NOMO-1 (cell line): ENCODE data around the gene RPRD1A.
"Not testable (repeated sequence)": the region's sequence is repeated elsewhere in the genome, so short reads cannot be mapped to it uniquely, and the experiment has no call there.

Experiments used
- DNase-seq, 2 experiments: peaks; one replicate each; lab custom pipeline; 2025; ENCODE audit not compliant: unreplicated experiment in 2 of 2; lab: John Stamatoyannopoulos, UW

The RPRD1A gene

DNA sequence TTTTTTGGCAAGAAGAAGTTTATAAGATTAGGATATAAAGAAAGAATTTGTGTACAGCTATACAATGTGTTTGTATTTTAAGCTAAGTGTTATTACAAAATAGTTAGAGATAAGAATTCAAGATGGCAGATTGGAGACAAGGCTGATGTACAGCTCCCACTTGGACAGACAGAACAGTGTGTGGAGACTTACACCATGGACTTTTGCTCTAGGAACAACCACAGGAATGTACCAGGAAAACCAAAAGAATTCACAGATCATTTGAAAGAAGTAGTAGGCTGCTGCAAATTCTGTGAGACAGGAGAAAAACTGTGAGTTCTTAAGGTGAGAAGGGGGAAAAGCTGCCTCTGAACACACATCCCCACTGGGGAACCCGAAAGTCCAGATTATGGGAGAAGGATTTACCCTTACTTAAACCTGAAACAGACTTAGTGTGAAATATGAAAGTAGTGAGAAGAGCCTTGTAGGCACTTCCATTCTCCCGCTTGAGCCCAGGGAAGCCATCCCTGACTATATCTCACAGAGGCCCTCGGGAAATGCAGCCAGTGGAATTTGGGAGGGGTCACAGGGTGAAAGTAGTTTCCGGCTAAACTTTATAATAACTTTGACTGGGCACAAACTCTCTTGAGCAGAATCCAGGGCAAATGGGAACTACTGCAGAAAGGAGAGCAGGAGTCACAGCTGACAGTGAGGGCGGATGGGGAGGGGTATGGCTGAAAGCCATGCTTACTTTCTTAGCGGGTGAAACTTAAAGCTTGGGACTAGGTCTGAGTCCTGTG lies 11.6 kb upstream of the RPRD1A start:
- DNase-seq = no peak

DNA sequence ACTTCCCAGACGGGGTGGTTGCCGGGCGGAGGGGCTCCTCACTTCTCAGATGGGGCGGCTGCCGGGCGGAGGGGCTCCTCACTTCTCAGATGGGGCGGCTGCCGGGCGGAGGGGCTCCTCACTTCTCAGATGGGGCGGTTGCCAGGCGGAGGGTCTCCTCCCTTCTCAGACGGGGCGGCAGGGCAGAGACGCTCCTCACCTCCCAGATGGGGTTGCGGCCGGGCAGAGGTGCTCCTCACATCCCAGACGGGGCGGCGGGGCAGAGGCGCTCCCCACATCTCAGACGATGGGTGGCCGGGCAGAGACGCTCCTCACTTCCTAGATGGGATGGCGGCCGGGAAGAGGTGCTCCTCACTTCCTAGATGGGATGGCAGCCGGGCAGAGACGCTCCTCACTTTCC lies 10.4 kb upstream of the RPRD1A start:
- DNase-seq = not testable (repeated sequence)

DNA sequence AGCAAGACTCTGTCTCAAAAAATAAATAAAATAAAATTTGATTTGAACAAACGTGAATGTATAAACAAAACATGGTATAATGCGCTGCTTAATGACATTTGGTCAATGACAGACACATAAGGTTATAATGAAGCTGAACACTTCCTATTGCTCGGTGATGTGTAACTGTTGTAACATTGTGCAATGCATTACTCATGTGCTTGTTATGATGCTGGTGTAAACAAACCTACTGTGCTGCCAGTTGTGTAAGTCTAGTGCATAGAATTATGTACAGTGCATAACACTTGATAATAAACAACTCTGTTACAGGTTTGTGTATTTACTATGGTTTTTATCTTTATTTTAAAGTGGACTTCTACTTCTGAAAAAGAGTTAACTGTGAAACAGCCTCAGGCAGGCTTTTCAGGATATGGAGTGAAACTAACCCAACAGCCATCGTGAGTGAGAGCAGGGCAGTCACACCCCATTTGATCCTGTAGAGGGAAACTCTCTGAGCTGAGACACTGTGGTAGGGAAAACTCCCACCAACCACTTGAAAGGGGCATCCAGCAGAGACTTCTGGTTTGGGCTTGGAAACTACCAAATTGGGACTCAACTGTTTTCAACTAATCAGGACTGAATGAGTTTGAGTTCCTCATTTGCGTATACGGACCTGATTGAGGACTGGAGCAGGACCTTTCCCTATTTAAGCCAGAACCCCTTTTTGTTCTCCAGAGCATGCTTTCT lies 8.7 kb upstream of the RPRD1A start:
- peak in 1 of 2 experiments; percentile 46 for DNase-seq

GRCh38 chr18:36074435-36074834 lies 7.1 kb upstream of the RPRD1A start:
- DNase-seq = no peak

- no peak for DNase-seq
These were observed 6.3 kb upstream of the RPRD1A start for GRCh38 chr18:36073676-36074075.

DNA sequence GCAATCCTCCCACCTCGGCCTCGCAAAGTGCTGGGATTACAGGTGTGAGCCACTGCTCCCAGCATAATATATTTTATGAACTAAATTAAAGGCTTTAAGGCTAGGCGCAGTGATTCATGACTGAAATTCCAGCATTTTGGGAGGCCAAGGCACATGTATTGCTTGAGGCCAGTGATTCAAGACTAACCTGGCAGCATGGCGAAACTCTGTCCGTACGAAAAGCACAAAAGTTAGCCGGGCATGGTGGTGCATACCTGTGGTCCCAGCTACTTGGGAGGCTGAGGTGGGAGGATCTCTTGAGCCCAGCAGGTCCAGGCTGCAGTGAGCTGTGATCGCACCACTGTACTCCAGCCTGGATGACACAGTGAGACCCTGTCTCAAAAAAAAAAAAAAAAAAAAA lies 5.0 kb upstream of the RPRD1A start:
- DNase-seq = not testable (repeated sequence)

DNA sequence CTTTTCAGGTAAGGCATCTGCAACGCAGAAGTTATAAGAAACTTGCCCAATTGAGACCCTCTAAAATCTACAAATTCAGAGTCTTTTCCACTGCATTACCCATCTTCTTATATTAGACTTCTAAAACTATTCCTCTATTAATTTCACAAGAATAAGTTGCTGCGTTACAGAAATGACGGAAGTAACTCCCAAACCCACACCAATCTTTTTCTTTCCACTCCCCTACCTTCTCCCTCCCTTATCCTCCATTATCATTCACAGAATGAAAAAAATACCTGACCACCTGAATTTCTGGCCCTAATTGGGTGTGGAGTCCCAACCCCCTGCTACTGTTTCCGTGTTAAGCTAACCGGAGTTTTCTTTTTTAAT lies 689 bp downstream of the RPRD1A start:
- peak in 1 of 2 experiments; percentile 30 for DNase-seq

GRCh38 chr18:36066001-36066400 lies 1.4 kb downstream of the RPRD1A start:
- no peak for DNase-seq

- DNase-seq = not testable (repeated sequence)
These were observed 2.6 kb downstream of the RPRD1A start for GRCh38 chr18:36064809-36065079.

- DNase-seq = no peak
These were observed 3.1 kb downstream of the RPRD1A start for GRCh38 chr18:36064027-36064808.

DNA sequence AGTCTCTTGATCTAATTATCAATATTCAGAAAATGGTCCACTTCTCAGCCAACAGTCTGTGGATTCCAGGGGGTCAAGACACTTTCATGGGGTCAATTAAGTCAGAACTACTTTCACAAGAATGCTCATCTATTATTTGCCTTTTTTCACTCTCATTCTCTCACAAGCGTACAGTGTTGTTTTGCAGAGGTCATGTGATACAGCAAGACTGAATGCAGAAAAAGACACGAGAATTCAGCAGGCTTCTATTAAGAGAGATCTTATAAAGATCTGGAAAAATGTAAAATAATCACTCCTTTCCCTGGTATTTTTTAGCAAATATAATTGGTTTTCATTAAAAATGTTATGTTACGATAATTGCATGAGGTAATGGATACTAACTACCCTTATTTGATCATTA lies 8.7 kb downstream of the RPRD1A start:
- no peak for DNase-seq

DNA sequence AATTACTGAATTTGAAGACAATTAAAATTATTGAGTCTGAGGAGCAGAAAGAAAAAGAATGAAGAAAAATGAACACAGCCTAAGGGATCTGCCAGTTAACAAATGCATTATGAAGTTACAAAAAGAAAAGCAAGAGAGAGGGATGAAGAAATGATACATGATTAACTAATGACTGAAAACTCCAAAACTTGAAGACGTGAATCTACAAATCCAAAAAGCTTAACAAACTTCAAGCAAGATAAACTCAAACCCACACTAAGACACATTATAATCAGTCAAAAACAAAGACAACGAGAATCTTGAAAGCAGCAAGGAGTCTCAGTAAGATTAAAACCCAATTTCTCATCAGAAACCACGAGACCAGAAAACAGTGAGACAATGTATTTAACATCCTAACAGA lies 15.6 kb downstream of the RPRD1A start:
- no peak for DNase-seq

- DNase-seq = no peak
These were observed 16.9 kb downstream of the RPRD1A start for GRCh38 chr18:36050479-36050878.

- DNase-seq = peak in 1 of 2 experiments; percentile 20
These were observed 19.8 kb downstream of the RPRD1A start for GRCh38 chr18:36047521-36047920.

- DNase-seq = no peak
These were observed 20.5 kb downstream of the RPRD1A start for GRCh38 chr18:36046898-36047297.

DNA sequence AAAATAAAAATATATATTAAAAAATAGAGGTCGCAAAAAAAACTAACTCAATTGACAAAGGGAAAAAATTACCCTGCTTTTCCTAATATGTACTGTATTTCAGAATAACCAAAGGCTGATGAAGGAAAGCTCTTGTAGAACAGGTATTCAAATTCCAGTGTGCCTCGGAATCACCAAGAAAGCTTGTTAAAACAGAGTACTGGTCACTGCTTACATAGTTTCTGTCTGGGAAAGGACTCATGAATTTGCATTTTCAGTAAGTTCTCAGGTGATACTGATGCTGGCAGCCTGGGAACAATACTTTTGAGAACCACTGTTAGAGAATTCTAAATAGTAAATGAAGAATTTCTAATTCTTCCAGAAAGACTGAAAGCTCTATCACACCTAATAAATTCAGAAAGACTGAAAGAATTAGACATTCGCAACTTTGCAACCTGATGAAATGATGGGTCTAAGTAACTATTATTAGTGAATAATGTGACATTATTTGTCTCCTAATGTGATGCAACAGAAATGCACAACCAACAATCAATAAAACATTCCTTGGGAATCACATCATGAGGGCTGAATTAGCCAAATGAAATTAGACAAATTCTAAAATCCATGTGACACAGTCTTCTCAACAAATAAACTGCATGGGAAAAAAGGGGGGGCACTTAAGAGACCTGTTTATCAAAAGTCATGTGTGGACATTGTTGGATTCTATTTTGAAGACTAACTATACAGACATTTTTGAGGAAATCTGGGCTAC lies 21.9 kb downstream of the RPRD1A start:
- DNase-seq = no peak

- no peak for DNase-seq
These were observed 24.2 kb downstream of the RPRD1A start for GRCh38 chr18:36043153-36043552.

DNA sequence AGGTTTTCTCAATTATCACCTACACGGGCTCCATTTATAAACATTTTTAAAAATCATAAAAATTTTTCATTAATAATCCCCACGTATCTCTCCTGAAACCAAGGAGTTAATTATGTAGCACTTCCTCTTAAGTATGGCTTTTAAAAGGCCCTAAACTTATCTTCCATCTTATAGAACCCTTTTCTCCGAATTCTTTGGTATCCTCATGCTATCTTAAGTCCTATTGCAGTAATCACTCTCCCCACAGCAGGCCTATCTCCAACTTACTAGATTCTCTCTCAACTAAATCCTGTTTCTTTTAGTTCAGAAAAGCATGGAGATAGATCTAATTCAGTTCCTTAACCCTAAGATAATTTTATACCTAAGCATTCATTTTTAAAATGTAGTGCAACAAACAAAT lies 26.2 kb downstream of the RPRD1A start:
- DNase-seq = no peak

- DNase-seq = no peak
These were observed 29.2 kb downstream of the RPRD1A start for GRCh38 chr18:36038102-36038663.

GRCh38 chr18:36035253-36035652 lies 32.1 kb downstream of the RPRD1A start:
- no peak for DNase-seq
